ENCODE measurements around the gene NKX6-2. TPM values are rescaled to one million over a fixed set of nuclear protein-coding genes. Genes with fewer than 3 reads are reported as not detected.

Gene NKX6-2
- not detected in 2 replicates for total RNA-seq

DNA sequence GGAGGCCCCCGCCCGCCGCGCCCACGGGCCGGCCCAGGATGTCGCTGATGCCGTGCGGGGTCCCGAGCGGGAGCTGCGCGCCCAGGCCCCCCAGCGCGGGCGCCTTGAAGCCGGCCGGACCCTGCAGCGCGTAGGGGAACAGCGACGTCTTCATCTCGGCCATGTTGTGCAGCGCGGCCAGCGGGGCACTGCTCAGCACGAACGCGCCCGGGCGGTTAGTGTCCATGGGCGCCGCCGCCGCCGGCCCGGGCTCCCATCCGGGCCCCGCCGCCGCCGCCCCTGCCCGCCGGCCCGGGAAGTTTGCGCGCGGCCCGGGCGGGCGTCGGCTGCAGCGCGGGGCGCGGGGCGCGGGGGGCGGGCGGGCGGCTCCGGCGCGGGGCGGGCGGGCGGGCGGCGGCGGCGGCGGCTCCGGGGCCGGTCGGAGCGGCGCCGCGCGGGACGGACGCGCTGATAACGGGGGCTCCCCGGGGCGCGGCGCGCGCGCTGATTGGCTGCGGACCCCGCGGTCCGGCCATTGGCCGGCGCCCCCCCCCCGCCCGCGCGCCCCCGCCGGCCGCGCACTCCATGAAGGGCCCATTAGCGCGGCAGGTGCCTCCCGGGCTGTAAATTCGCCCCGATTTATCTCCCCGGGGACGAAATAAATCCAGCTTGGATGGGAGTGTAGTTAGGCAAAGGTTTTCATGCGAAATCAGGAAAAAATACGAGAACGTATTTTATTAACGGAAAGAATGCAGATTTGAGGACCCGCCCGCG lies at the start of gene NKX6-2:
TSS of gene NKX6-2 (minus strand) at position 425 of the 753 bp plus-strand sequence. CDS start at position 226, 199 bp downstream.

Other genes starting within 250 kb of the NKX6-2 start
- 16.0 and 25.7 TPM in 2 replicates for gene INPP5A, start 248.4 kb downstream of the NKX6-2 start, total RNA-seq
- 0.26 and 0.54 TPM in 2 replicates for gene CFAP46, start 156.4 kb upstream of the NKX6-2 start, total RNA-seq